IPS-11a (cell line): ENCODE results near the gene ATP8A2.
"Not testable (repeated sequence)": the region's sequence is repeated elsewhere in the genome, so short reads cannot be mapped to it uniquely, and the experiment has no call there.

Experiments used
- H3K4me3 ChIP-seq: one replicate; pipeline ENCODE4 v1.5.1; 2013; ENCODE audit warnings: low read depth, low read length, control low read depth

The ATP8A2 gene

DNA sequence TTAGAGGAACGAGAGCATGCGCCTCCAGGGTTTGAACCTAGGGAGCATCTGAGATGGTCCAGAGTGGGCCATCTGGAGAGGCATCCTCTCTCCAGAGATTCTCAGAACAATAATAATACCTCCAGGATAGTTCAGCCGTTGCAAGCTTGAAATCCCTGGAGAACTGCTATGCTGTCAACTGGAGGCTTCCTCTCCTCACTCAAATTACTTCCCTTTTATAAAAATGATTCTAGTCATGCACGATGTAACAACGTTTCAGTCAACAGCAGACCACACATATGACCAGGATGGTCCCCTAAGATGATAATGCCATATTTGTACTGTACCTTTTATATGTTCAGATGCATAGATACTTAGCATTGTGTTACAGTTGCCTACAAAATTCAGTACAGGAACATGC, 571.3 kb downstream of the ATP8A2 start:
- H3K4me3 ChIP-seq = no peak overlapping the region

DNA sequence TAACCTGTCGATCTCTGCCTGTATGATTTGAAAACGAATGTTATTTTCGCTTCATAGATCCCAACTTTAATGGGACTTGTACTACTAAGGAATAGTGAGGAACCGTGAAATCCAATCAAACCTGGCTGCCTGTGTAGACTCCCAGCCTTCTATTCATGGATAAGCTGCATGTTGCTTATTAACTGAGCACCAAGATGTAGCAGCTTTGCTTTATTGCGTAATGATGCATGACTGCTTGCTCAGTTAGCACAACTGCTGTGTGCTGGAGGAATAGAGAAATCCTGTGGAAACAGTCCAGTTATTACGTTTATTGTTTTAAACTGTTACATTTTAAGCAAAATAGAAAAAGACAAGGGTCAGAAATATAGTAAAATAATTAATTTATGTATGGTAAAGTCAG, 571.9 kb downstream of the ATP8A2 start:
- no peak overlapping the region for H3K4me3 ChIP-seq

DNA sequence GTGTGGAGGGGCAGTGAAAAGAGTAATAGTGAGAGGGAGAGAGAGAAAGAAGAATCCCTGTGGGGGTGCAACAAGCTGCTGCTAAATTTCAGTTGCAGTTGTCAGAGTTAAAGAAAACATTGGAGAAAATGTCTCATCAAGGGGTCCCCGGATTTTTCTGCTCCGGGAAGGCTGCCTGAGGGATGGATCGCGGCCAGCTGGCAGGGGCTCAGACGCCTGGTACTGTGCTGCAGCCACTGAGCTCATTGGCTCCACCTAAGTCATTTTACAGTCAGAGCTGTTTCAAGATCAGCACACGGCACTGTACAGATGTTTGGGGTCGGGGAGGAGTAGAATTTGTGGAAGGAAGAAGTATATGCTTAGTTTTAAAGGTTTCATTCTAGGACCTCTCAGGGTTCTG, 573.8 kb downstream of the ATP8A2 start:
- no peak overlapping the region for H3K4me3 ChIP-seq

DNA sequence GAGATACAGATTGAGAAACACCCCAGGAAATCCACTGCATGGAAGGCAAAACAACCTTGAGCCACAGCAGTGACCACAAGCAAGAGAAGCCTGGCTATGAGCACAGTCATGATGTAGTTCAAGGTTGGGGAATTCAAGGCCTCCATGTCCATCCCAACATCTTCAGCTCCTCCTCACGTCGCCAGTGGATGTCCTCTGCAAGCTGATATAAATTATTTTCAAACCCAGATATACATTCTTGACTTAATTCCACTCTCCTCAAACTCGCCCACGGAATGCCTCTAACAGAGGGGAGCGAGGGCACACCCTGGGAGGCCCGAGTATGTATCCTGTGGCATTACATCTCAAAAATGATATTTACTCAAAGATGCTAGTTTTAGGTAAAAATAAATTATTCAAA, 574.5 kb downstream of the ATP8A2 start:
- H3K4me3 ChIP-seq = no peak overlapping the region

DNA sequence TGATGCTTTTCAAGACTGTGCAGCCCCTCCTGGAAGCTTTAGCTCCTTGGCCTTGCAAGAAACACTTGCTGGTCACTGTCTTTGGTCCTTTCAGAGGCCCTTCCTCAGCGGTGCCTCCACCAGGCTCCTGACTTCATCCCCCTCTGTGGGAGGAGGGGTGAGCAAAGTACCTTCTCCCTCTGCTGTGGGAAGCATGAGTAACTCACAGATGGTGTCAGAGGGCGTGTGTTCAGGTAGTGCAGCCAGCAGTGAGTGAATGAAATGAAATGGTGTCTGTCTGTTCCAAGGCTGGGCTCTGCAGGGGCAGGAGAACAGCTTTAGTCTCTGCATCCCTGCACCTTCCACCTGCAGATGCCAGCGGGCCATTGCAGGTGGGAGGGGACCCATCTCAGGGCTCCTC, 577.1 kb downstream of the ATP8A2 start:
- H3K4me3 ChIP-seq = no peak overlapping the region

DNA sequence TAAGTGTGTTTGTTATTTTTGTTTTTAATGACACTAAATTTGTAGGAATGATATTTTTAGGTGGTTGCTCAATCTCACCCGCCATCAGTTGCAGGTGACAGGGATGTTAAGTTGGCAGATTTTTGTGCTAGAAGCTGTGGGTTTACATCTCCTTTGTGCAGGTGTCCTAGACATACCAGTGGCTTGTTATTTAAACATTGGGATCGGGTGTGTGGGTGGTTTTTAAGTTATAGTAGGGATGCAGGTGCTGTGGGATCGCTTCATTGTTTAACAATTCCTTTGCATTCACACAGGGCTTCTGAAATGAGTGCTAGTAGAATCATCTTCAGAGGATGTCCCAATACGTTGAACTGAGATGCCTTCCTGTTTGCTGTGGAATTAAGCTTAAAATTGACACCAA, 580.1 kb downstream of the ATP8A2 start:
- no peak overlapping the region for H3K4me3 ChIP-seq

DNA sequence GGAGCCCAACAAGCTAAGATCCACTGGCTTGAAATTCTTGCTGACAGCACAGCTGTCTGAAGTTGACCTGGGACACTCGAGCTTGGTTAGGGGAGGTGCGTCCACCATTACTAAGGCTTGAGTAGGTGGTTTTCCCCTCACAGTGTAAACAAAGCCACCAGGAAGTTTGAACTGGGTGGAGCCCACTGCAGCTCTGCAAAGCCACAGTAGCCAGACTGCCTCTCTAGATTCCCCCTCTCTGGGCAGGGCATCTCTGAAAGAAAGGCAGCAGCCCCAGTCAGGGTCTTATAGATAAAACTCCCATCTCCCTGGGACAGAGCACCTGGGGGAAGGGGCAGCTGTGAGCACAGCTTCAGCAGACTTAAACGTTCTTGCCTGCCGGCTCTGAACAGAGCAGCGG, 582.3 kb downstream of the ATP8A2 start:
- H3K4me3 ChIP-seq = not testable (repeated sequence)

DNA sequence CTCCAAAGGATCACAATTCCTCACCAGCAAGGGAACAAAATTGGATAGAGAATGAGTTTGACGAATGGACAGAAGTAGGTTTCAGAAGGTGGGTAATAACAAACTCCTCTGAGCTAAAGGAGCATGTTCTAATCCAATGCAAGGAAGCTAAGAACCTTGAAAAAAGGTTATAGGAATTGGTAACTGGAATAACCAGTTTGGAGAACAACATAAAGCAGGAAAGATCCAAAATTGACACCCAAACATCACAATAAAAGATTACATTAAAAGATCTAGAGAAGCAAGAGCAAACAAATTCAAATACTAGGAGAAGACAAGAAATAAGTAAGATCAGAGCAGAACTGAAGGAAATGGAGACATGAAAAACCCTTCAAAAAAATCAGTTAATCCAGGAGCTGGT, 583.2 kb downstream of the ATP8A2 start:
- H3K4me3 ChIP-seq = not testable (repeated sequence)

DNA sequence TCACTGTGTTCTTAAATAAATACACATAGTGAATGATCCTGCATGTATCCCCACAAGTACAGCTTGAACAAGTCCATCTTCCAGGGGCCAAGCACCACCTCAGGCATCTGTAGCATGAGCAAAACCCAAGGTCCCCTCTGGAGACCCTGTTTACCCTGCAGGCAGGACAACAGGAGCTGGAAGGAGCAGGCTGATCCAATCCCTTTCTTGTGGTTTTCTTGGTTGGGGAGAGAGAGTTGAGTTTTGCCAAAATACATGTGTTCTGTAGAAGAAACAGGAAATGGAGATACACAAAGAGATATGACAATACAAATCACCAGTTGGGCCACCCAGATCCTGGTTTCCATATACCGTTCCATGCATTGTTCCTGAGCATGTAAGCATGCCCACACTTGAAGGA, 587.2 kb downstream of the ATP8A2 start:
- no peak overlapping the region for H3K4me3 ChIP-seq

DNA sequence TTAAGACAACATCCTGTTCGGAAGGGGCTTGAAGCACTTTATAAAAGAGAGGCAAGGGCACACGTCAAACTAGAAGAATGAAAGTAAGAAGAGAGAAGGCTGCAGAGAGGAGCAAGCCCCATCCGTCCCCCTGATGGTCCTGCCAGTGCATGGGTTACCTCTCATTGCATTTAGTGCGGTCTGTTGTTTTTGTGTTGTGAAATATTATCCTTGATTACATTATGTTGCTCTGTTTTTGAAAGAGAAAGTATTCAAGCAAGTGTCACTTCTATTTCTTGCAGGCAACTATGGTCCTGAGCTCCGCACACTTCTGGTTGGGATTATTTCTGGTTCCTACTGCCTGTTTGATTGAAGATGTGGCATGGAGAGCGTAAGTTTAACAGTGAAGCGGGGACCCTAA, 589.5 kb downstream of the ATP8A2 start:
- no peak overlapping the region for H3K4me3 ChIP-seq

DNA sequence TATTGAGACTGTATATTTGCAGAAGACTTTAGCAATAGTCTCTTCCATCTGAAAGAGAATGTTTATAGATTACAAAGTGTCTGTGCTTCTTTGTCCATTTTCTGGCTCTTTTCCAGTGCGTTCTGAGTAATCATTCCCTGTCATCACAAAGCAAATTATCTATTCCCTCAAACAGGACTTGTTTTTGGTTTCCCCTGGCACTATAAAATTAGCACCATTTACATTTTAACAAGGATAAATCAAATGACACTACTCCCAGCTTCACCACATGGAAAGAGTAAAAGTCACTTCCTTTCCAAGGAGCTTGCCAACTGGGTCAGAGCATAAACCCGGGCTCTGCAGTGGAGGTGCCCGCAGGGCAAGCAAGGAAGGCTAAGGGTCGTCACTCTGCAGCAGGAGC, 591.9 kb downstream of the ATP8A2 start:
- no peak overlapping the region for H3K4me3 ChIP-seq

DNA sequence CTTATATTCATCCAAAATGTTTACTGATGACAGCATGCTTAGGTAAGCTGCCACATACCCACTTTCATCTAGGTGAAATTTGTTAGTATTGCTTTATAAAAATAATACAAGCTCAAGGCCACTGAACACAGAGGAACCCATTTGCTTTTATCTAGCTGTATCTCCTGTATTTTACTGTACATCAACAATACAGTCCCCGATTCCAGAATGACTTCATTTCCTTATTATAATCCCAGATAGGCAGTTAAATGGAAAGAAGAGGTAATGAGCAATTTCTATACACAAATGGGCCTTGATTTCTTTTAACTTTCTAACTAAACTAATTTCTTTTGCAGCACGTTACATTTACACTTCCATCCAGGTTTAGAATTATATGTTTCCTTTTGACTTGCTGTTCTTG, 593.8 kb downstream of the ATP8A2 start:
- no peak overlapping the region for H3K4me3 ChIP-seq

DNA sequence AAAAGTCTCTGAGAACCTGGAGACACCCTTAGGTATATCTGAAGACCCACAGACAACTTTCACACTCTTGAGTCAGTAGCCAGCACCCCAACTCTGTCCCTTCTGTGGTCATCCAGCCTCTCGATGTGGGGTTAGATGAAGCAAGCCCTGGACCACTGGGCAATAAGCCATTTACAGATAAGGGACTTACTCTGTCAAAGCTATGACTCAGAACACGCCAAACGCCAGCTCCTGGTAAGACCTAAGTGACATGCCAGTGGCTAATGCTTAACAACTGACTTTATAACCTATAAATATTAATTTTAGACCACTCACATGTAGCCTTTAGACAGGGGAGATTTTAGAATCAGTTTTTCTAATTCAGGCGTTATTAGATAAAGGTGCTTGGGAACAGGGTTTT, 594.3 kb downstream of the ATP8A2 start:
- no peak overlapping the region for H3K4me3 ChIP-seq

DNA sequence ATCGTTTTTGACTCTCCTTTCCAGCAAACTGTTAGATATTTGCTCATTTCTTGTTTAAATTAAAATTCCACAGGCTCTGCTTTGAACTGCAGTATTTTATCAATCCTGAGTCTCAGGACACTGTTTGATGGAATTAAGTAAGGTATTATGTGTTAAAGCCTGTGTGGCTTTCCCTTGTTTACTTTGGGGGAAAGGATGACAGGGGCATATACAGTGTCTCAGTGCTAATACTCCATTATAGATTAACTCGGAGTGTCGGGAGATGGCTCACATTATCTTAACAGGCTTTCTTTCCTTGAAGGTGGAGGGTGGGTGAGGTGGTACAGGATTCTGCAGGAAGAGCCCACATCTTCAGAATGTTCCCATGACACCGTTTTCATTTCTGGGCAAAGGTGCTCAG, 595.4 kb downstream of the ATP8A2 start:
- no peak overlapping the region for H3K4me3 ChIP-seq

DNA sequence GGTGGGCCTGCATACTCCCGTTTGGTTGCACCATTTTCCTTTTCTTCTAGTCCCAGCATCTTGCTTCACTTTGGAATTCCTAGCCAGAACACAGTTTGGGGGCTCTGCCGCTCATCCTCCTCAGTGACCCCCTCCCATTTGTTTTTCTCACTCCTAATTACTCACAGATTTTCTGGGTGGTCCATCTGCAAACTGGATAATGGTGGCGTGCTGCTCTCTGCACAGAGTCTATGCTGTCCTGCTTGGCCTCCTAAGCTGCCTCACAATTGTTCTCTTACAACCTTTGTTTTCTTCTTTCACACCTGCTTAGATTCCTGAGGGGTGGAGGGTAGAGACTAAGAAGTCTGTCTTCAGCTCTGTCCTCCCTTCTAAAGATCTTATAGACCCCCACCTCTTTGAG, 599.3 kb downstream of the ATP8A2 start:
- no peak overlapping the region for H3K4me3 ChIP-seq

DNA sequence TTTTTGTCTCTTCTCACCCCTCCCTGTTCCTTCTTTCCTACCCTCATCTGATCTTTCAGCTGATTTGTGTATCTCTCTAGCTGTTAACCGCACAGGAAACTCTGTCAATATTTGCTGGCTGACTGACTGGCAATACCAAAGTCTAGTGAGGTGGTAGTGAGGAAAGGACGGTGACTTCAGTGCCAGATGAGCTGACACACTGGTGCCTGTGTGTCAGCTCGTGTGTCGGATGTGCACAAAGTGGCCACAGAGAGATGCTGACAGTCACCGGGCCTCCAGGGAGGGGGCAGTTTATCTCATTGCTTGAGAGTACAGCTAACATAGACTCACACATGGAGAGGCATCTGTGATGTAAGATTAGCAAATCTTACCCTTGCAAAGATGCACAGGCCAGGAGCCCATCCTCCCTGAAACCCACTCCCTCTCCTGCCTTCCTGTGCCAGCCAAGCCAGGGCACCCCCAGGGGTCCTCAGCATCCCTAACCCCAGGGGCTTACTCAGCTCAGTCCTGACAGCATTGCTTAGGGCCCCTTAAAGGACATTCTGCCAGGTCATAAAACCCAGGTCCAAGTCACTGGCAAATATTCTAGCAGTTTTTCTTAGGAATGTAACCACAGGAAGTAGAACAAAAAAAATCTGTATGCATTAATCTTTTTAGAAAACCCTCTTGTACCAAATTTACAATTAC, 599.8 kb downstream of the ATP8A2 start:
- H3K4me3 ChIP-seq = no peak overlapping the region

DNA sequence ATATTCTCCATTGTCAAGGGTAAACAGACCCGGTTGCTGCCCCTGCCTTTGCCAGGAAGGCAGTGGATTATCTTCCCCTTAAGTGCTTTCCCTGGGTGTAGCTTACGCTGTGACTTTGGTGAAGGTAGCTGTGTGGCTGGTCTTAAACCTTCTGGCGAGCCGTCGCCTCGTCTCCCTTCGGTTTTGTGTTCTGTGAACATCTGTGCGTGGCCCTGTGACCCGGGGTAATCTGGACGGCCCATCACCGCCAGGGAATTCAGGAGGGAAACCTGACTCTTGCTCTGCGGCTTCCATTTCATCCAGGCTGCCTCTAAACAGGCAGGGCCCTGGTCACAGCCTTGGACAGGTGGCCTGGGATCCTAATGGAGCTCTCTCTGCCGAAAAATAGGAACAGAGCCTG, 601.3 kb downstream of the ATP8A2 start:
- no peak overlapping the region for H3K4me3 ChIP-seq

DNA sequence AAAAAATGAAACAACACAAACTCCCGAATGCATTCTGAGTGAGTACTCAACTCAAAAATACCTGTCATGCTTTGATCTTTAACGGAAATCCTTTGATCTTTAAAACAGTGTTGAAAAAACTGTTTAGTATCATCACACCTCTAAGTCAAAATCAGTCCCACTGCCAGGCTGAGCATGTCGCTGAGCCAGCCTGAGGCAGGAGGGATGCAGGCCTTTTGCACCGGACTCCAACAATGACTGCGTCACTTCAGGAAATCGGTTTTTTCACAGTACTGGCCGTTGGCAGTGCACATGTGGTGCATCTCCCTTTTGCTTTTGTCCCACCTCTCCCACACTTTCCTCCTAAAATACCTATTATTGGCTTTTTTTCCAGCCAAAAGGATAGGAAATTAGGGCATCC, 601.8 kb downstream of the ATP8A2 start:
- H3K4me3 ChIP-seq = no peak overlapping the region

DNA sequence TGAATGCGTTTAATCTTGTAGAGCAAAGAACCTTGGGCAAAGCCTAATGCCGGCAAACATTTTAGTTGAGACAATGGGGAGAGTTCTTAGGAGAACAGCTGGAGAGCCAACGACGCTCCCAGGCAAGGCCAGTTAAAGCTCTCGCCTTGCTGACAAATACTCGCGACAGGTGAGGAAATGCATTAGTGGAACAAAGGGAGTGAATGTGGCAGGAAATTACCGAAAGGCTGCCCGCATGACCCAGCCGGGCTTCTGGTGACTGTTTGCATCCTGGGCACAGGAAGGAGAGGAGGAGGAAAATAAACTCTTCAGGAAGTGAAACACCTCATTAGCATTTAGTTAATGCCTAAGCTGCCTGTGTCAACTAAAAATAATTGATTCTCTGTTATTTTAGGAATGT, 605.4 kb downstream of the ATP8A2 start:
- H3K4me3 ChIP-seq = no peak overlapping the region

DNA sequence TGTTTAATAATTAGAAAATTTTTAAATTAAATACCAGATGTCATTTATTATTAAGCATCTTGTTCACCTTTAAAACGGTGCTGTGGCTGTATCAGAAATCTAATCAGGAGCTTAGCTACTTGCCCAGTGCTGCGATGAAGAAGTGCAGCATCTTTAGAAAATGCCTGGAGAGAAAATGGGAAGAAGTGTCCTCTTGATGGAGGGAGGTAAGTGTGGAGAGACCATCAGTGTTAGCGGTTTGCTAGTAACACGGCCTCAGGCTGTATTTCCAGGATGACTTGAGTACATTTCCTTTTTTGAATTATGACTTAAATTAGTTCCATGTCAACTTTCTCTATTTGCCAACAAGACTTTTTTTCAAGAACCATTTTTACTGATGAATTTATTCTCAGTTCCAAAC, 605.9 kb downstream of the ATP8A2 start:
- no peak overlapping the region for H3K4me3 ChIP-seq

DNA sequence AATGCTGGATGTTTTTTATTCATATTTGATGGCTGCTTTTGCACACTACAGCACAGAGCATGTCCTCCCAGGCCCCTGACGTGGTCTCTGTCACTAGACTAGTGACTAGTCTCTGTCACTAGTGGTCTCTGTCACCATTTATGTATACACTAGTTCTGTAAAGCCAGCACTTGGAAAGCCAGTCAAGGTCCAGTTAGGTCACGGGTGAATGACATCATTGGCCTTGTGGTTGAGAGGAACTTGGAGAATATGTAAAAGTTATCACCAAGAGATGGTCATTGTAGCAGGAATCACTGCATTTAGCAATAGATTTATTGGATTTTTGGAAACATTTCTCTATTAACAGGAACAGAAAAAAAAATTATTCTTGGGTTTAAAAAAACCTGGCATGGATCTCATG, 607.2 kb downstream of the ATP8A2 start:
- H3K4me3 ChIP-seq = no peak overlapping the region

DNA sequence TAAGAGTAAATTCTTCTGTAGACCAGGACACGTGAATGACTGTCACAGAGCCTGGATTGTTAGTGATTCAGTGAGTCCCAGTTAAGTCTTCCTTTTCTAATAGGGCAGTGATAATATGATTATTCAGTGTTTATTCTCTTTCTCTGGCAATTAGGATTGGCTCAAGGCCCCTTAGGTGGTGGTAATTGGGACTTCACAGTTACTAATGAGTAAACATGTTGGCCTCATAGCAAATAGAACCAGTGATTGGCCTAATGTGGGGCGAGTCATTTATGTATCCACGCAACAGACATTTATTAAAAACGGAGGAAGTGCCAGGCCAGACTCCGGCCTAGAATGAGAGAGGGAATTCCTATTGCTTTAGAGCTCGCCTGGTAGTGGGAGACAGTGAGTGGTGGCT, 607.6 kb downstream of the ATP8A2 start:
- H3K4me3 ChIP-seq = no peak overlapping the region

DNA sequence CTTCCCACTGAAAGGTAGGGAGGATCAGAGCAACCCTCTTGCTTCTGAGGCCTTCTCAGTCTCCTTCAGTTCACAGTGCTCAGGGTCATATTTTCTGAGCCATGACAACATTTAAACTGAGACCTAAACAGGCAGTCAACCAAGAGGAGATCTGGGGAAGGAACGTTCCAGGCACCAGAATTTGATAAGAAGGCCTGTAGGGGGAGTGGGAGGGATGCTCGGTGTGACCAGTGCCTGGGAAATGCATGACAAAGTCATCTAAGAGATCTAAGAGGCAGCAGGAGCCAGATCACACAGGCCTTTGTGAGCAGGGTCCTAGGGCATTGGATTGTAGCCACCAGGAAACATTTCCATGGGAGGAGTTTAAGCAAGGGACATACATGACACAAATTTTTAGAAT, 608.5 kb downstream of the ATP8A2 start:
- H3K4me3 ChIP-seq = no peak overlapping the region

DNA sequence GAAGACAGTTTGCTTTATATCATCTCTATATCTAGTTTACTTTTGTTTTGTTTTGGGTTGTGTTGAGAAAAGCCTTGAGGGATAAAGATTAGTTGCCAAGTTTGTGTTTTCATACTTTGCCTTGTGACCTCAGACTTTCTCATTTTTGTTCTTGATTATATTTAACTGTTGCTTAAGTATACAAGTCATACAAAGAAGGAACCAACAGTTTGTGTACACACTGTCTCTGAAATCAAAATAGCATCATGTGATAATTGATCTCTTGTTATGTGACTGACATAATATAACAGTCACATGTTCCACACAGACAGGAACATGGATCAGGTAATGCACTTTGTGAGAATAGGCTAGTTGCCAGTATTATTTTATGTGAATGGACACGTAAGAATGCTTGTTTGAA, 609.3 kb downstream of the ATP8A2 start:
- H3K4me3 ChIP-seq = no peak overlapping the region
